PFSK-1 (cell line): ENCODE data around the gene SUPT20HL1.

Experiments used
- FOXP2 ChIP-seq: optimal IDR thresholded peaks from 2 replicates; pipeline ENCODE3; 2011; ENCODE audit warnings: borderline replicate concordance, control low read depth, inconsistent platforms; ENCODE audit not compliant: insufficient read depth; ENCODE audit errors: extremely low read length, extremely low read depth
- POLR2AphosphoS5 ChIP-seq: IDR thresholded peaks from 2 replicates; pipeline ENCODE4 v1.6.1; 2012; ENCODE audit warnings: low read depth, mild to moderate bottlenecking, control low read depth, low read length, moderate library complexity
- SIN3A ChIP-seq: IDR thresholded peaks from 2 replicates; pipeline ENCODE4 v1.6.1; 2012; ENCODE audit warnings: mild to moderate bottlenecking, low read length, moderate library complexity, borderline replicate concordance; ENCODE audit not compliant: insufficient read depth
- TAF1 ChIP-seq: IDR thresholded peaks from 2 replicates; pipeline ENCODE4 v1.6.1; 2012; ENCODE audit warnings: low read length, control low read depth, borderline replicate concordance; ENCODE audit not compliant: insufficient read depth
- TF ChIP-seq, protein P1 (sequence below), 2 experiments: IDR thresholded peaks; 2 replicates each; pipeline versions ENCODE4 v1.6.1 to v1.8.0; 2011 to 2012; ENCODE audit warnings: low read depth in 2 of 2, low read length in 2 of 2, control low read depth in 1 of 2, inconsistent platforms in 1 of 2, mild to moderate bottlenecking in 1 of 2, moderate library complexity in 1 of 2; ENCODE audit not compliant: insufficient read depth in 1 of 2

The SUPT20HL1 gene

GRCh38 chrX:24377911-24378468, 17.6 kb downstream of the SUPT20HL1 start:
- TF ChIP-seq SIN3A (no peak), POLR2AphosphoS5 (no peak), FOXP2 (no peak), TAF1 (no peak)
- TF ChIP-seq, protein P1, sequence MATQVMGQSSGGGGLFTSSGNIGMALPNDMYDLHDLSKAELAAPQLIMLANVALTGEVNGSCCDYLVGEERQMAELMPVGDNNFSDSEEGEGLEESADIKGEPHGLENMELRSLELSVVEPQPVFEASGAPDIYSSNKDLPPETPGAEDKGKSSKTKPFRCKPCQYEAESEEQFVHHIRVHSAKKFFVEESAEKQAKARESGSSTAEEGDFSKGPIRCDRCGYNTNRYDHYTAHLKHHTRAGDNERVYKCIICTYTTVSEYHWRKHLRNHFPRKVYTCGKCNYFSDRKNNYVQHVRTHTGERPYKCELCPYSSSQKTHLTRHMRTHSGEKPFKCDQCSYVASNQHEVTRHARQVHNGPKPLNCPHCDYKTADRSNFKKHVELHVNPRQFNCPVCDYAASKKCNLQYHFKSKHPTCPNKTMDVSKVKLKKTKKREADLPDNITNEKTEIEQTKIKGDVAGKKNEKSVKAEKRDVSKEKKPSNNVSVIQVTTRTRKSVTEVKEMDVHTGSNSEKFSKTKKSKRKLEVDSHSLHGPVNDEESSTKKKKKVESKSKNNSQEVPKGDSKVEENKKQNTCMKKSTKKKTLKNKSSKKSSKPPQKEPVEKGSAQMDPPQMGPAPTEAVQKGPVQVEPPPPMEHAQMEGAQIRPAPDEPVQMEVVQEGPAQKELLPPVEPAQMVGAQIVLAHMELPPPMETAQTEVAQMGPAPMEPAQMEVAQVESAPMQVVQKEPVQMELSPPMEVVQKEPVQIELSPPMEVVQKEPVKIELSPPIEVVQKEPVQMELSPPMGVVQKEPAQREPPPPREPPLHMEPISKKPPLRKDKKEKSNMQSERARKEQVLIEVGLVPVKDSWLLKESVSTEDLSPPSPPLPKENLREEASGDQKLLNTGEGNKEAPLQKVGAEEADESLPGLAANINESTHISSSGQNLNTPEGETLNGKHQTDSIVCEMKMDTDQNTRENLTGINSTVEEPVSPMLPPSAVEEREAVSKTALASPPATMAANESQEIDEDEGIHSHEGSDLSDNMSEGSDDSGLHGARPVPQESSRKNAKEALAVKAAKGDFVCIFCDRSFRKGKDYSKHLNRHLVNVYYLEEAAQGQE (IDR thresholded peaks at IDR 0.05; ENCODE audit: insufficient read depth in 1 of 2, low read depth in 2 of 2, low read length in 2 of 2) = no peak

DNA sequence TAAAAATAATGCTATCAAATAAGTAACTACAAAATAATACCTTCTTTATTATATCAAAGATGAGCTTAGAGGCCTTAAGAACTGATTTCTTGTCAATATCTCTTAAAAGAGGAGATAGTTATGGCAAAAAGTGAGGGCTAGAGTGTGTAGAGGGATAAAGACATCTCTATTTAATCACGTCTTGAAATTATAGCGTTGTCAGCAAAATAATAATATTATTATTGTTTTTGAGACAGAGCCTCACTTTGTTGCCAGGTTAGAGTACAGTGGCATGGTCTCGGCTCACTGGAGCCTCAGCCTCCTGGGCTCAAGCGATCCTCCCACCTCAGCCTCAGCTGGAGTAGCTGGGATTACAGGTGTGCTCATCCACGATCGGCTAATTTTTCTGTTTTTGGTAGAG, 18.3 kb downstream of the SUPT20HL1 start:
- TF ChIP-seq FOXP2 (no peak), TAF1 (no peak), SIN3A (no peak), POLR2AphosphoS5 (no peak)
- TF ChIP-seq, protein P1 (IDR thresholded peaks at IDR 0.05; ENCODE audit: insufficient read depth in 1 of 2, low read depth in 2 of 2, low read length in 2 of 2) = no peak

DNA sequence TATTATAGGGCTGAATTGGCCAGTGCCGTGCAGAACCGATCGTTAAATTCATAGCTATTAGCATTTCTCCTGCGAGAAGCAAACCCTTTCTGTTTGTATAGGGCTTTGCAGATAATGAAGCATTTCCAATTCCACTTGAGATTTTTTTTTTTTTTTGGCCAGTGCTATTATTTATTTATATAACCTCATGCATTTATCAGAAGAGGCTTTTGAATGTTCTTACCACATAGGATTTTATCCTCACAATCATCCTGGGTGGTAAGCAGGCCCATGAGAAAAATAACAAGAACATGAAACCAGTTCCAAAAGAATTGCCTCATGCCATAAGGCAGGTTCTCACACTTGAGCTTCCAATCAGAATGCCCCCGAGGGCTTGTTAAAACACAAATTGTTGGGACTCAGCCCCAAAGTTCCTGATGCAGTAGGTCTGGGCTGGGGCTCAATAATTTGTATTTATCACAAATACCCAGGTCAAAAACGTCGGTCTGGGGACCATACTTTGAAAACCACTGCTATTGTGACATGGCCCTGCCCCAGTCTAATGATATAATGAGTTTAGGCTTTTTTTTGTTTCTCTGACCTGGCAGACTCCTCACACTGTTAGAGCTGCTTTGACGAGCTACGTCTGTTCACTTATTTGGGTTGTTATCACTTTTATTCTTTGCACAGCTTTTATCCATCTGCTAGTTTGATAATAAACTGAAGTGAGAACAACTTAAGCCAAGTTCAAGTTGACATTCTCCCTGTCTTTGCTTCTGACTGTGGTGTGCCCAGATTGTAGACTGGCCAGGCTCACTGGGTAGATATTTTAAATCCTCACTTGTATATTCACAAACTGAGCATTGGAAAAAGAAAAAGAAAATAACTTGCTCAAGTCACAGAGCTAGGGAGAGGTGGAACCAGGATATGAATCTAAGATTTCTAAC, 20.1 kb downstream of the SUPT20HL1 start:
- TF ChIP-seq, protein P1 (IDR thresholded peaks at IDR 0.05; ENCODE audit: insufficient read depth in 1 of 2, low read depth in 2 of 2, low read length in 2 of 2) = no peak
- TF ChIP-seq FOXP2 (no peak), TAF1 (no peak), POLR2AphosphoS5 (no peak), SIN3A (no peak)

DNA sequence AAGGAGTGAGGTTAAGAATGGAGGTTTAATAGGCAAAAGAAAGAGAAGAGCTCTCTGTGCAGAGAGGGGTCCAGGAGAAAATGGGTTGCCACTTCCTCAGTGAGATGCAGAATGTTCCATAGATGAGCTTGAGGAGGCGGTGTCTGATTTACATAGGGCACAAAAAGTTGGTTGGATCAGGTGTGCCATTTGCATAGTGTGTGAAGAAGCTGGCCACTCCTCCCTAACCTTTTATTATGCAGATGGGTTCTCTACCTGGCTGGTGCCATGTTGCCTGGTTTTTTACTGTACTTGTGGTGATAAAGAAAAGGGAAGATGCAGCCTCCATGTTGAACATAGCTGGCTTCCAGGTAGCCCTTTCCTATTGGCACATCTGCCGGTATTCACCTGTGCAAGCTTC, 27.3 kb downstream of the SUPT20HL1 start:
- TF ChIP-seq FOXP2 (no peak), TAF1 (no peak), SIN3A (no peak)
- TF ChIP-seq, protein P1 (IDR thresholded peaks at IDR 0.05; ENCODE audit: insufficient read depth in 1 of 2, low read depth in 2 of 2, low read length in 2 of 2) = no peak
